CD4-positive, alpha-beta T cell treated with Interleukin-15 for 1 hour (primary cell): ENCODE results near the gene STK26.

Source experiments
- DNase-seq: peaks from one replicate; pipeline ENCODE4 v3.0.0-alpha.2; 2020

The STK26 gene

DNA sequence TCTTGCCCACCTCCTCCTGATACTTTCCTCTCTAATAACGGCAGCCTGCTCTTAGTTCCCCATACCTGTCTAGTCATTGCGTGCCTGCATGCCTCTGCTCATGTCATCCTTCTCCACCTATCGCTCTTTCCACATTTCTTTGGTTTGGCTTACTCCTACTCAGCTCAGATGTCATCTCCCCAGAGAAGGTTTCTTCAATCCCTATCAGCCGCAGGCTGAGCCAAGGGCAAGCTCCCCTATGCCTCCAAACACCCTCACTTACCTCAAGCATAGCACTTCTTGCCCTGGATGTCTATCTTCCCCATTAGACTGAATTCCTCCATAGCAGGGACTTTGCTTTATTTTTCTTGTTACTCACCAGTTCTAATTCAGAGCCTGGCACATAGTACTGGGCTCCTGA lies 78.1 kb downstream of the STK26 start:
- DNase-seq = no peak

DNA sequence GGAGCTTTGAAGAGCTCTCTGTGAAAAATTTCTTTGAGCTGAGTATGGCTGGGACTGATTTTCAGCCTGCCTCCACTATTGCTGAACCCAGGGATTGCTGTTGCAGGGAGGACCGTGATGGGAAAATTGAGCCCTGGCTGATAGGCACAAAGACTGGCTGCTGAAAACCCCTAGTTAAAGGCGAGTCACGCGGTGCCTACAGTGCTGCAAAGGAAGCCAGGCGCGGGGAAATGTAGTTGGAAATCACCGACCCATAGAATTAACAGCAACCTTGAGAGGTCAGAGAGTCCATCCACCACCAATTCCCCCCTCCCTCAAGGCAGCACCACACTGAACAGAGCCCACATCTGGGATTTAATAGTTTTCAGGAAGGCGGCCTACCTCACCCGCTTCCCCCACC lies 78.7 kb downstream of the STK26 start:
- DNase-seq = no peak

DNA sequence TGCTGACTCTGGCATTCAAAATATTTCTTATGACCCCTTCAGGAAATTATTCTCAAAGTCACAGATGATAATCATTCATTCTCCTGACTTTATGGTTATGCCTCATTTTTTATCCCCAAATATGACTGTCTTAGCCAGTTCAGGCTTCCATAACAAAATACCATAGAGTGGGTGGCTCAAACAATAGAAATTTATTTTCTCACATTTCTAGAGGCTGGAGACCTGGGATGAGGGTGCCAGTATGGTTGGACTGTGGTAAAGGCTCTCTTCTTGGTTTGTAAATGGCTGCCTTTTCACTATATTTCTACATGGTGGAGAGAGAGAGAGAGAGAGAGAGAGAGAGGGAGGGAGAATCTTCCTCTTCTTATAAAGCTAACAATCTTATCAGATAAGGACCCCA lies 84.2 kb downstream of the STK26 start:
- no peak for DNase-seq

DNA sequence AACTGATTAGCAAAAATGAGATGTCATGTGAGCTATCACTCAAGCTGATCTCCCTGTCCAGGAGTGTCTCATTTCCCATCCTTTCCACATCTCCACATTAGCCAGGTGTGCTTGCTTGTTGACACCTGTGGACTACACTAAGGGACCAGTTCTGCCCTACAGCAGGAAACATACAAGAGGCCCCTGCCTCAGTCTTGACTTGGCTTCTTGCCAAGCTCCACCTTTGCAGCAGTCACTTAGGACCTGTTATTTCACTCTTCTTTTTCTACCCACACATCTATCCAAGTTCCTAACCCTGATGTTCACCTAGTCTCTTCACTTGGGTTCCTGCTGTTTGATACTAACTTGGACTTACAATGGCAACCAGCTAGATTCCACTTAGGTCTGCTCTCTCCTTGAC lies 91.5 kb downstream of the STK26 start:
- DNase-seq = no peak

DNA sequence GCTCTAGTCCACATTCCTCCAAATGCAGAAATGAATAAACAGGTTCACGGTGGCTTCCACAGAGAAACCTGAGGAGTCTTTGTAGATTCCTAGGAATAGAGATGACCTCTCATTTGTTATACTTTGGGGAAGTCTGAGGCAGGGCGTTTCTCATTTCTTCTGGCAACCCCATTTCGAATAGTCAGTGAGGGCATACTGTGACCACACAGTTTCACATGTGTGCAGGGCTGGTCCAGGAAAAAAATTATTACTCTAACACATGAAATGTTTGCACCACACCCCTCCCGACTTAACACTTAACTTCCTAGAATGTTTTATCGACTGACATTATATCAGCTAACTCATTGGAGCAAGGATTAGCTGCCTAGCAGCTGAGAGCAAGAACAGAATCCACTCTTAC lies 92.7 kb downstream of the STK26 start:
- no peak for DNase-seq

DNA sequence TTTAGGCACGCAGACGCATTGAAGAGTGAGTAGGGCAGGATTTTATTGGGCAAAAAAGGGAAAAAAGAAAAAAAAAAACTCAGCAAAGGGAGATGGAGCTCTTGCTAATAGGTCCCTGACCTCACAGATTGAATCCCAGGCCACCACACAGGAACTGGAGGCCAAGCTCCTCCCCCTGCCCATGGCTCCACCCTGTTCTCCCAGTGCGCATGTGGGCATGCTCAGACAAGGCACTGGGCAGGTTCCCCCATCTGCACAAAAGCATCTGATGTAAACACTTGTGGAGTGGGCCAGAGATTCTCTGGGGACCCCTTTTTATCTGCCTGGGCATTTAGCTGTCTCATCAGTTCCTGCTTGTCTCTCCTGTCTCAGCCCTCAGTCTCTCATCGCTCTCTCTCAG lies 95.3 kb downstream of the STK26 start:
- no peak for DNase-seq

DNA sequence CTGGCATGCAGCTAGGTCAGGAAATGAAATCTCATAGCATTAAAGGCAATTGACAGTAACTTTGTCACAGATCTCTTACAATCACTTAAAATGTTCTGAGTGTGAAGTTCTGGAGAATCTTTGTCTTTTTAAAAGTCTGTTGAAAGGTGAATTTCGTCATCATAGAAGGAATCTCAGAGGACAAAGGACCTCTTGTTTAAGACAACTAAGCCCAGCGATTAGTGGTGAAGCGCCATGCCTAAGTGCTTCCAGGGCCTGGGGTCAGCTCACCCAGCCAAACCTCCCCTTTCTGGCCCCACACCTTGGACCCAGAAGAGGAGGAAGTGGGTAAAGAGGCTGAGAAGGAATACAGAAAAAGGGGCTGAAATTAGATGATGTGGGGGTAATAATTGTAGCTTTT lies 96.2 kb downstream of the STK26 start:
- no peak for DNase-seq

DNA sequence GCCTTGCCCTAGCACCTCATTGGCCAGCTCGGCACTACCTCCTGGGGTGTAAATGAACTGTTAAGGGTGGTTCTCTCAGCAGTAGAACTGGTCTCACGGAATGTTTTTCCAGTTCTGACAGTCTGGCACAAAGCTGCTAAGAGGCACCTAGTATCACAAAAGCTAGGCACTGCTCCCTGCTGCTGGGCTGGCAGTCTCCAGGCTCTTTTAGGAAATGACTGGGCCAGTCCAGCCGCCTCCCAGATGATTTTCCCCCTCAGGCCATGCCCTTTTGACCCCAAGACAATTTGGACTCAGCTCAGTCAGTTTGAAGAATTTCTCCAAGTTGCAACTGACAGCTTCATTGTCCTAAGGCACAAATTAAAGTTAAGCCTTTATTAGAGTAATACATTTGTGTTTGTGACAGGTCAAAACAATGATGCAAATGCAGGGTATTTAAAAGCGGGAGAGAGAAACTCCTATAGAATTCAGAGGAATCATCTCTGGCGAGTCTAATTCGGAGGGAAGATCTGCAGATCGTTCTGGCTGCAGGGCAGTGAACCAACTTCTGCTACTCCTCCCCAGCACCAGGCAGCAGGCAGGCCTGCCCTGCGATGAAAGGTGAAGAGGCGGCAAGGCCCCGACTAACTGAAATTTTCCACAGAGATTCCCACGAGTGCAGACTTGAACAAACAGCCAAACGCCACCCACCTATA lies 96.9 kb downstream of the STK26 start:
- DNase-seq = no peak

DNA sequence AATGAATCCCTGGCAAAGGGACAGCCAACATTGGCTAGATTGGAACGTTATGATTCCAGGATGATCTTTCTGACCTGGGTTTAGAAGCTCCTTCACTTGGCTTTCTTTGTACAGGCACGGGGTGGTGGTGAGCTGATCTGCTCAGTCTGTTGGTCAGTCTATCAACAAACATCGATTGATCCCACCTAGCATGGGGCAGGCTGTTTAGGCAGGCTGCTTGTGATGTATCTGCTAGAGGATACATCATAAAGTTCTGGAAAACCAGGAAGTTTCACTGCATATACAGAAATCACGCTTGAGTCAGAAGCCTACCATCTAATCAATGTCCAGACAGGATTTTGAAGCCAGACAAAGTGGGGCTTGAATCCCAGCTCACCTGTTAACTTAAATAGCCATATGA lies 97.8 kb downstream of the STK26 start:
- DNase-seq = no peak
